ENCODE data around the gene NTF4.
A peak's percentile ranks its signal among the peaks of the same experiment; 100 is the strongest.
"Not testable (repeated sequence)": the region's sequence is repeated elsewhere in the genome, so short reads cannot be mapped to it uniquely, and the experiment has no call there.

NTF4 gene

GRCh38 chr19:49022116-49022515, 42.5 kb downstream of the NTF4 start:
- no peak for ATAC-seq
- H3K9me3 Mint-ChIP-seq, result no peaks in the 10 kb centered on the region
- no peak overlapping the region for H3K27ac Mint-ChIP-seq
- no peaks in the 10 kb centered on the region for H3K36me3 Mint-ChIP-seq
- no peaks in the 10 kb centered on the region for H3K27me3 Mint-ChIP-seq
- H3K4me1 Mint-ChIP-seq, result peaks cover 30% of the 10 kb centered on the region
- H3K4me3 Mint-ChIP-seq, result no peak overlapping the region

GRCh38 chr19:49020931-49021895, 43.4 kb downstream of the NTF4 start:
- Mint-ChIP-seq H3K4me3 (peak overlapping the region; percentile 3), H3K36me3 (no peaks in the 10 kb centered on the region), H3K9me3 (no peaks in the 10 kb centered on the region), H3K27me3 (no peaks in the 10 kb centered on the region), H3K4me1 (peaks cover 30% of the 10 kb centered on the region), H3K27ac (peak overlapping the region; percentile 0)
- ATAC-seq, result no peak

DNA sequence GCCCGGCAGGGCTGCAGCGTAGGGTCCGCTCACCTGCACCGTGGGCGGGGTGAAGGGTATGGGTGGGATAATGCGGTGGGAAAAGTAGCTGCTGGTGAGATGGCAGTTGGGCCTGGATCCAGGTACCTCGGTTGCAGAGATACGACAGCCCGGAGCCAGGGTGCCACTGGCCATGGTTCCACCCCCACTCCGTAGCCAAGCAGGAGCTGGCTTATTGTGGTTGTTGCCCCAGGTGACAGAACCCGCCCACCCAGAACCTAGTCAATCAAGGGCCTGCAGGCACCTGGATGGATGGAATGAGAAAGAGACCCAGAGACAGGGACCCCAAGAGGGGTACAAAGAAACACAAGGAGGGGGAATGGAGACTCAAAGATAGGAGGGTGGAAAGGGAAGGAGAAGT, 44.3 kb downstream of the NTF4 start:
- peaks cover 8% of the 10 kb centered on the region for H3K36me3 Mint-ChIP-seq
- peak overlapping the region; percentile 0 for H3K27ac Mint-ChIP-seq
- no peak for ATAC-seq
- H3K27me3 Mint-ChIP-seq, result no peaks in the 10 kb centered on the region
- H3K4me1 Mint-ChIP-seq, result peaks cover 30% of the 10 kb centered on the region
- H3K9me3 Mint-ChIP-seq, result no peaks in the 10 kb centered on the region
- H3K4me3 Mint-ChIP-seq, result peak overlapping the region; percentile 78

- Mint-ChIP-seq H3K4me1 (peaks cover 30% of the 10 kb centered on the region), H3K9me3 (no peaks in the 10 kb centered on the region), H3K4me3 (peak overlapping the region; percentile 78), H3K27me3 (no peaks in the 10 kb centered on the region), H3K36me3 (peaks cover 12% of the 10 kb centered on the region), H3K27ac (peak overlapping the region; percentile 61)
- peak; percentile 49 for ATAC-seq
Measured at GRCh38 chr19:49019242-49019932, 45.2 kb downstream of the NTF4 start.

- H3K27ac Mint-ChIP-seq, result peak overlapping the region; percentile 61
- not testable (repeated sequence) for H3K27me3 Mint-ChIP-seq, ATAC-seq, H3K9me3 Mint-ChIP-seq
- peaks cover 14% of the 10 kb centered on the region for H3K36me3 Mint-ChIP-seq
- H3K4me3 Mint-ChIP-seq, result peak overlapping the region; percentile 78
- peaks cover 30% of the 10 kb centered on the region for H3K4me1 Mint-ChIP-seq
Measured at GRCh38 chr19:49018388-49019241, 46.0 kb downstream of the NTF4 start.

GRCh38 chr19:49017666-49018351, 46.8 kb downstream of the NTF4 start:
- Mint-ChIP-seq H3K27ac (no peak overlapping the region), H3K36me3 (peaks cover 17% of the 10 kb centered on the region), H3K9me3 (no peaks in the 10 kb centered on the region), H3K27me3 (no peaks in the 10 kb centered on the region), H3K4me3 (peak overlapping the region; percentile 78), H3K4me1 (peaks cover 30% of the 10 kb centered on the region)
- peak; percentile 84 for ATAC-seq

- peaks cover 30% of the 10 kb centered on the region for H3K4me1 Mint-ChIP-seq
- peak within 1 kb of the TSS; percentile 78 for H3K4me3 Mint-ChIP-seq
- ATAC-seq, result no peak
- H3K36me3 Mint-ChIP-seq, result peaks cover 17% of the 10 kb centered on the region
- H3K27me3 Mint-ChIP-seq, result no peaks in the 10 kb centered on the region
- no peak within 1 kb of the TSS for H3K27ac Mint-ChIP-seq
- no peaks in the 10 kb centered on the region for H3K9me3 Mint-ChIP-seq
Measured at GRCh38 chr19:49017041-49017665, 47.5 kb downstream of the NTF4 start, which contains the start of gene LHB. Gene LHB (minus strand): TSS chr19:49017091. CDS start chr19:49017081, 10 bp downstream.

DNA sequence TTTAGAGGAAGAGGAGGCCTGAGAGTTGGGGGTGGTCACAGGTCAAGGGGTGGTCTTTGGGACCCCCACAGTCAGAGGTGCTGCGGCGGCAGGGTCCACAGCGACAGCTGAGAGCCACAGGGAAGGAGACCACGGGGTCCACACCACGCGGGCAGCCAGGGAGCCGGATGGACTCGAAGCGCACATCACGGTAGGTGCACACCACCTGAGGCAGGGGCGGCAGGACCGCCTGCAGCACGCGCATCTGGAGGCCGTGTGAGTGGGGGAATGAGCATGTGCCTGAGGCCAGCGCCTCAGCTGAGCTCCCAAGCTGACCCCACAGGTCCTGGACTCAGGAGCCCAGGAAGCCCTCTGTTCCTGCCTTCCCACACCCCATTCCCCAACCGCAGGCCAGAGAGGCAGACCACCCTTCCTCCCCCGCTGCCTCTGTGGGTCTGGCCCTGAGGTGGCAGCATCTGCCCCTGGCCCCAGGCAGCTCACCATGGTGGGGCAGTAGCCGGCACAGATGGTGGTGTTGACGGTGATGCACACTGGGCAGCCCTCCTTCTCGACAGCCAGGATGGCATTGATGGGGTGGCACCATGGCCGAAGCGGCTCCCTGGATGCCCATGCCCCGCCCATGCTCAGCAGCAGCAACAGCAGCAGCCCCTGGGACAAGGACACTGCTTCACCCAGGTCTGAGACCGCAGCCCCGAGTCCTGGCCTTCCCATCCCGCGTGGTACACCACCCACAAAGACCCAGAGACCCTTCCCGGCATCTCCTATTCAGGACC, 48.4 kb downstream of the NTF4 start:
- H3K9me3 Mint-ChIP-seq, result no peaks in the 10 kb centered on the region
- H3K27ac Mint-ChIP-seq, result no peak overlapping the region
- H3K4me1 Mint-ChIP-seq, result peaks cover 26% of the 10 kb centered on the region
- no peak overlapping the region for H3K4me3 Mint-ChIP-seq
- peaks cover 21% of the 10 kb centered on the region for H3K36me3 Mint-ChIP-seq
- no peak for ATAC-seq
- no peaks in the 10 kb centered on the region for H3K27me3 Mint-ChIP-seq

DNA sequence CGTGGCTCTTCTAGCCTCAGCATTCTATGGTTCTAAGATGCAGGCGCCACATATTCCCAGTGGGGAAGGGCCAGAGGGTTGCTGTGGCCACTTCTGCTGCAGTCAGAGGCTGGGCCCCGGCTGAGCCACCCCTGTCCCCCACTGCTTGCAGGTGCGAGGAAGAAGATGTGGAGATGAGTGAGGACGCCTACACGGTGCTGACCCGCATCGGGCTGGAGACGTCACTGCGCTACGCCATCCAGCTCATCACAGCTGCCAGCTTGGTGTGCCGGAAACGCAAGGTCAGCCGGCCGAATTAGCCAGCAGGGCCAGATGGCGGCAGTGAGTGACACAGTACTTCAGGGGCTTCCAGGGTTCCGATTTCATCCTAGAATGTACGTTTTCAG, 49.8 kb downstream of the NTF4 start:
- Mint-ChIP-seq H3K36me3 (peaks cover 35% of the 10 kb centered on the region), H3K27me3 (no peaks in the 10 kb centered on the region), H3K4me1 (peaks cover 13% of the 10 kb centered on the region), H3K9me3 (no peaks in the 10 kb centered on the region), H3K27ac (no peak overlapping the region), H3K4me3 (no peak overlapping the region)
- no peak for ATAC-seq

- ATAC-seq, result no peak
- H3K9me3 Mint-ChIP-seq, result no peaks in the 10 kb centered on the region
- H3K27ac Mint-ChIP-seq, result no peak overlapping the region
- peaks cover 40% of the 10 kb centered on the region for H3K36me3 Mint-ChIP-seq
- no peak overlapping the region for H3K4me3 Mint-ChIP-seq
- H3K27me3 Mint-ChIP-seq, result no peaks in the 10 kb centered on the region
- H3K4me1 Mint-ChIP-seq, result peaks cover 10% of the 10 kb centered on the region
Measured at GRCh38 chr19:49014123-49014869, 50.3 kb downstream of the NTF4 start.

DNA sequence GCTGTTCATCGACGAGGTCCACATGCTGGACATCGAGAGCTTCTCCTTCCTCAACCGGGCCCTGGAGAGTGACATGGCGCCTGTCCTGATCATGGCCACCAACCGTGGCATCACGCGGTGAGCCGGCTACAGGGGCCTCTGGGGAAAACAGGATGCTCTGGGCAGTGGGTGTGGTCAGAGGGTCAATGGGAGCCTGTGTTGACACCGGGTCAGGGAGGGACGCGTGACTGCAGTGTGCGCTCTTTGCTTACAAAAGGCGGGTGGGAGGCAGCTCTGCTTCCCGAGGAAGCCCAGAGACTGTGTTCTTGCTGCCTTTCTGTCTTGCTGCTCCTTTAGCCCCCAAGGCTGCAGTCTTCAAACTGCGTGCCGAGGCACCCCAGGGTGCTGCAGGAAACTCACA, 53.4 kb downstream of the NTF4 start:
- H3K36me3 Mint-ChIP-seq, result peaks cover 50% of the 10 kb centered on the region
- no peaks in the 10 kb centered on the region for H3K4me1 Mint-ChIP-seq
- ATAC-seq, result no peak
- no peak overlapping the region for H3K27ac Mint-ChIP-seq
- H3K4me3 Mint-ChIP-seq, result no peak overlapping the region
- no peaks in the 10 kb centered on the region for H3K9me3 Mint-ChIP-seq
- no peaks in the 10 kb centered on the region for H3K27me3 Mint-ChIP-seq
